ENCODE data around the gene CREB3. TPM values are rescaled to one million over a fixed set of nuclear protein-coding genes. Genes with fewer than 3 reads are reported as not detected.

CREB3 gene, protein sequence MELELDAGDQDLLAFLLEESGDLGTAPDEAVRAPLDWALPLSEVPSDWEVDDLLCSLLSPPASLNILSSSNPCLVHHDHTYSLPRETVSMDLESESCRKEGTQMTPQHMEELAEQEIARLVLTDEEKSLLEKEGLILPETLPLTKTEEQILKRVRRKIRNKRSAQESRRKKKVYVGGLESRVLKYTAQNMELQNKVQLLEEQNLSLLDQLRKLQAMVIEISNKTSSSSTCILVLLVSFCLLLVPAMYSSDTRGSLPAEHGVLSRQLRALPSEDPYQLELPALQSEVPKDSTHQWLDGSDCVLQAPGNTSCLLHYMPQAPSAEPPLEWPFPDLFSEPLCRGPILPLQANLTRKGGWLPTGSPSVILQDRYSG
- 55.2 to 62.8 TPM (median 58.7 TPM) in 5 replicates for total RNA-seq (2022; extraction: Qiagen RNA extraction; ENCODE audit: low read depth)

DNA sequence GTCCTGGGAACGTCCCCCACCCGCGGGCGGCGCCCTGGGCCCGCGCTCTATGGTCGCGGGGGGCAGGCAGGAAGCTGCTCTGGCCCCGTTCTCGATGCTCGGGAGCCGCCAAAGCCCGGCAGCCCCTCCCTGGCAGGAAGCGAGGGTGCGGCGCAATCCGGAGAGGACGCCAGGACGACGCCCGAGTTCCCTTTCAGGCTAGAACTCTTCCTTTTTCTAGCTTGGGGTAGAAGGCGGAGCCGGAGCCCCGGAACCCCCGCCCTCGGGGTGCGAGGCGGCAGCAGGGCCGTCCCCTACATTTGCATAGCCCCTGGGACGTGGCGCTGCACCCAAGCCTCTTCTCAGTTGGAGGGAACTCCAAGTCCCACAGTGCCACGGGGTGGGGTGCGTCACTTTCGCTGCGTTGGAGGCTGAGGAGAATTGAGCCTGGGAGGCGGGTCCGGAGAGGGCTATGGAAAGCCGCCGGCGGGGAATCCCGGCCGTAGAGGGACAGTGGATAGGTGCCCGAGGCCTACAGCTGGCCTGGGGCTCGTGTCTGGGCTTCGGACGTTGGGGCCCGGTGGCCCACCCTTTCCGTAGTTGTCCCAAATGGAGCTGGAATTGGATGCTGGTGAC, at the start of gene CREB3, which contains the start of gene TLN1:
CREB3 (plus strand) TSS at position 482 of the 615 bp plus-strand sequence; CDS start at position 589, 107 bp downstream.
TLN1 (minus strand) TSS at position 11 of the 615 bp plus-strand sequence. CDS start 6,501 bp downstream, outside the sequence.

DNA sequence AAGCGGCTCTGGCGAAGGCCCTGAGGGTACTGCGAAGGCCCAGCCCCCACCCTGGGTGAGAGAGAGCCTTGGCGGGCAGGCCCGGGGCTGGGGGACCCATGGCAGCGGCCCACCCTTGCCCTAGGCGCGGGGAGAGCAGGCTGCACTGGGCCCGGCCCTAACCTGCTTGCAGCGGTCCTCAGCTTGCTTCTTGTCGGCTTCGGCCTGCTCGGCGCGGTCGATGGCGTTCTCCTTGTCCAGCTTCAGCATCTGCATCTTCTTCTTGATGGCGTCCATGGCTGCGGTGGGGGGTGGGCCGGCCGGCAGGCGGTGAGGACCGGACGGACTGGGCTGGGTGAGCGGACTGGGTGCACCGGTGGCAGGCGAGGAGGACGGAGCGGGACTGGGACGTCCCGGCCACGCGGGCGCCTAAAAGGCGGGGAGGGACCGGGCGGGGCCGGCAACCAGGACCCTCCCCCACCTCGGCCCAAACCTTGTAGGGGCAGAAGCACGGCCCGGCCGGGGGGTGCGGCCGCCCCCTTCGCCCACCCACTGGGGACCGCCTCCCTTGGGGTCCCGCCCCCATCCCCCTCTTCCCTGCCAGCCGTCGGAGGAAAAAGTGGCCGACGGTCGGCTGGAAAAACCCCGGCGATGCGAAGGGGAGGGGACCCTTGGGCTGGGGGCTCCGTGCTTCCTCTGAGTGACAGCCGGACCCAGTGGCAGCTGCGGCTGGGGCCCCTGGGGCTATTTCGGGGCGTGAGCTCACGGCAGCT, 42.7 kb upstream of the CREB3 start, which contains the start of gene TPM2:
TPM2 (minus strand) TSS at position 384 of the 752 bp plus-strand sequence; CDS start at position 276, 108 bp downstream.

DNA sequence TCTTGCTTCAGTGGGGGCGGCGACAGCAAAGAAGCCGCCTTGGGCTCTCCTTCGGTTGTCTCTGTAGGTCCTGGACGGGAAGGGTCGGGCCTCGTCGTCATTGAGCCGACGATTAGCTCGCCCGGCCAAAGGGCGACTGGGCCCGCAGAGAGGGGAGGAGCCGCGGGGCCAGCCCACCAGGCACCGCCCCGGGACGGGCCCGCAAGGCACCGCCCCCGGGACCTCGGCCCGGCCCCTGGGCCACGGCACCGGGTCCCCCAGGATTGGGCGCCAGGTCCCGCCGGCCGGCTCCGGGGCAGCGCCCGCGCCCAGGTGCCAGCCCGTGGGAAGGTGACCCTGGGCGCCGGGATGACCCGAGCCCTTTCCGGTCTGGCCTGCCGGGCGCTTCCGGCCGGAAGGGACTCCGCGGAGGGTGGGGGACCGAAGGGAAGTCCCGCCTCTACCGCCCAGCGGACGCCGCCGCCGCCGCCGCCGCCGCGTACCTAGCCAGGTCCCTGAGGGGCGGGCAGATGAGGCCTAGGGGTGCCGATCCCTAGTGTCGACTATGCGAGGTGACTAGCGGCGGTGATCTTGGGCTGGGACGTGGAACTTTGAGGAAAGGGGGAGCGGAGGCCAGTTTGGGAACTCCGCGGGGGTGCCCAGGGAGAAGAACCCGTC, 16.5 kb downstream of the CREB3 start, which contains the start of the genes GBA2 and RGP1:
GBA2 (minus strand) TSS at position 371 of the 657 bp plus-strand sequence. CDS start 524 bp downstream, outside the sequence.
RGP1 (plus strand) TSS at position 430 of the 657 bp plus-strand sequence. CDS start 469 bp downstream, outside the sequence.

DNA sequence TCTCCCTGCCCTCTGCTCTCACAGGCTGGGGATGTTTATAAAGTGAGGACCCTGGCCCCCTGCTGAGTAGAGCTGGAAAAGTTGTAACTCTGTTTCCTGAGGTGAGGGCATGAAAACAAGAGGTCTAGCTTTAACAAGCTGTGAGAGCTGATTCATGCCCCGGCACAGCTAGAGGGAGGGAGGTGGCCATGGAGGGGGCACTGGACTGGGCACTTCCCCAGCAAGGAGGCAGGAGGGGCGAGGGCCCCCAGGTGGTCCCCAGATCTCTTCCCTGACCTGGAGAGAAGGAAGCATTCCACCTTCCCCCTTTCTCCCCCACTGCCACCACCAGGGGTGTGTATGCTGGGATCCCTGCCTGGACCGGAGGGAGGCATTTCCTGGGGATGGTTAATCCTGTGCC, 21.8 kb downstream of the CREB3 start, which contains the start of gene MSMP:
MSMP (minus strand) TSS at position 13 of the 400 bp plus-strand sequence. CDS start 147 bp downstream, outside the sequence.

Other genes starting within 250 kb of the CREB3 start
- 22.2 to 25.9 TPM (median 23.8 TPM) in 5 replicates for gene RUSC2, start 242.6 kb upstream of the CREB3 start, total RNA-seq (2022; extraction: Qiagen RNA extraction; ENCODE audit: low read depth)
- 22.2 to 26.3 TPM (median 22.7 TPM) in 5 replicates for gene TESK1, start 127.4 kb upstream of the CREB3 start, total RNA-seq (2022; extraction: Qiagen RNA extraction; ENCODE audit: low read depth)
- gene CD72, start 114.3 kb upstream of the CREB3 start, total RNA-seq (2022; extraction: Qiagen RNA extraction; ENCODE audit: low read depth), result 0.06 to 0.13 TPM (median 0.10 TPM) in 3 of 5 replicates, not detected in the others
- gene SIT1, start 81.7 kb upstream of the CREB3 start, total RNA-seq (2022; extraction: Qiagen RNA extraction; ENCODE audit: low read depth), result not detected in 5 replicates
- gene RMRP, start 74.6 kb upstream of the CREB3 start, total RNA-seq (2022; extraction: Qiagen RNA extraction; ENCODE audit: low read depth), result 7.7 to 45.5 TPM (median 11.2 TPM) in 4 of 5 replicates, not detected in the other
- 20.7 to 25.4 TPM (median 22.7 TPM) in 5 replicates for gene CCDC107, start 74.4 kb upstream of the CREB3 start, total RNA-seq (2022; extraction: Qiagen RNA extraction; ENCODE audit: low read depth)
- gene ARHGEF39, start 67.5 kb upstream of the CREB3 start, total RNA-seq (2022; extraction: Qiagen RNA extraction; ENCODE audit: low read depth), result 11.9 to 21.4 TPM (median 19.4 TPM) in 5 replicates
- gene CA9, start 58.7 kb upstream of the CREB3 start, total RNA-seq (2022; extraction: Qiagen RNA extraction; ENCODE audit: low read depth), result 3.4 to 8.1 TPM (median 6.2 TPM) in 5 replicates
- gene TPM2, start 42.7 kb upstream of the CREB3 start, total RNA-seq (2022; extraction: Qiagen RNA extraction; ENCODE audit: low read depth), result 576 to 636 TPM (median 626 TPM) in 5 replicates
- 104 to 127 TPM (median 121 TPM) in 5 replicates for gene TLN1, start 471 bp upstream of the CREB3 start, total RNA-seq (2022; extraction: Qiagen RNA extraction; ENCODE audit: low read depth)
- gene GBA2, start 16.6 kb downstream of the CREB3 start, total RNA-seq (2022; extraction: Qiagen RNA extraction; ENCODE audit: low read depth), result 27.0 to 34.7 TPM (median 32.4 TPM) in 5 replicates
- gene RGP1, start 16.6 kb downstream of the CREB3 start, total RNA-seq (2022; extraction: Qiagen RNA extraction; ENCODE audit: low read depth), result 13.0 to 17.9 TPM (median 16.5 TPM) in 5 replicates
- 0.23 to 0.38 TPM in 2 of 5 replicates, not detected in the others for gene MSMP, start 21.6 kb downstream of the CREB3 start, total RNA-seq (2022; extraction: Qiagen RNA extraction; ENCODE audit: low read depth)
- gene NPR2, start 58.9 kb downstream of the CREB3 start, total RNA-seq (2022; extraction: Qiagen RNA extraction; ENCODE audit: low read depth), result 3.8 to 6.4 TPM (median 5.9 TPM) in 5 replicates
- gene SPAG8, start 79.6 kb downstream of the CREB3 start, total RNA-seq (2022; extraction: Qiagen RNA extraction; ENCODE audit: low read depth), result 0.24 to 0.70 TPM (median 0.46 TPM) in 4 of 5 replicates, not detected in the other
- gene HINT2, start 82.4 kb downstream of the CREB3 start, total RNA-seq (2022; extraction: Qiagen RNA extraction; ENCODE audit: low read depth), result 73.1 to 103 TPM (median 93.6 TPM) in 5 replicates
- gene FAM221B, start 96.1 kb downstream of the CREB3 start, total RNA-seq (2022; extraction: Qiagen RNA extraction; ENCODE audit: low read depth), result not detected in 5 replicates
- gene TMEM8B, start 96.6 kb downstream of the CREB3 start, total RNA-seq (2022; extraction: Qiagen RNA extraction; ENCODE audit: low read depth), result 1.5 to 3.4 TPM (median 3.1 TPM) in 5 replicates
- gene OR13J1, start 137.7 kb downstream of the CREB3 start, total RNA-seq (2022; extraction: Qiagen RNA extraction; ENCODE audit: low read depth), result not detected in 5 replicates
- 0.11 to 0.17 TPM (median 0.14 TPM) in 3 of 5 replicates, not detected in the others for gene HRCT1, start 173.5 kb downstream of the CREB3 start, total RNA-seq (2022; extraction: Qiagen RNA extraction; ENCODE audit: low read depth)
- 0.08 TPM in 1 of 5 replicates, not detected in the others for gene SPAAR, start 176.8 kb downstream of the CREB3 start, total RNA-seq (2022; extraction: Qiagen RNA extraction; ENCODE audit: low read depth)
- not detected in 5 replicates for gene OR2S2, start 225.5 kb downstream of the CREB3 start, total RNA-seq (2022; extraction: Qiagen RNA extraction; ENCODE audit: low read depth)